Uterus (tissue), 2 donors: Measurements from ENCODE around the gene CBX8.

Experiments
- CTCF ChIP-seq, 4 experiments: fragments of 200-600 bp in 2 of 4; fragments of 450-650 bp in 2 of 4; sonication (generic) in 2 of 4; IDR thresholded peaks; one replicate each; pipeline ENCODE4 v1.5.1; 2016 to 2019; ENCODE audit warnings: antibody characterized with exemption in 4 of 4, mild to moderate bottlenecking in 2 of 4, moderate library complexity in 1 of 4
- POLR2A ChIP-seq, 2 donors: fragments of 450-650 bp; IDR thresholded peaks; one replicate each; pipeline ENCODE4 v1.6.1; 2016; ENCODE audit warnings: antibody characterized with exemption in 2 of 2, mild to moderate bottlenecking in 1 of 2, moderate library complexity in 1 of 2

- TF ChIP-seq CTCF (IDR thresholded peaks at IDR 0.05) (no peak), POLR2A (IDR thresholded peaks at IDR 0.05) (no peak)
Measured at GRCh38 chr17:79786930-79787643, 9.8 kb downstream of the CBX8 start.
